ENCODE results near the gene BCKDHB.

- TF ChIP-seq POLR2A (IDR thresholded peaks at IDR 0.05) (no peak), CTCF (IDR thresholded peaks at IDR 0.05) (no peak)
Observed at GRCh38 chr6:80328652-80329051, 222.2 kb downstream of the BCKDHB start.
